Neural crest cell (in vitro differentiated cells): ENCODE results near the gene CEMIP. TPM values are rescaled to one million over a fixed set of nuclear protein-coding genes. Genes with fewer than 3 reads are reported as not detected.

Experiments
- DNase-seq: peaks from one replicate; pipeline ENCODE4 v3.0.0; 2021; ENCODE audit warnings: low read depth, mixed read lengths, low spot score
- H3K27ac Mint-ChIP-seq: one replicate; pipeline ENCODE4 v1.8.0; 2021; ENCODE audit warnings: mild to moderate bottlenecking, mixed read lengths; ENCODE audit not compliant: unreplicated experiment
- H3K27me3 Mint-ChIP-seq: 2 replicates; pipeline ENCODE4 v1.8.0; 2021; ENCODE audit warnings: low read depth, mild to moderate bottlenecking, mixed read lengths
- H3K36me3 Mint-ChIP-seq: 2 replicates; pipeline ENCODE4 v1.8.0; 2021; ENCODE audit warnings: low read depth, mild to moderate bottlenecking, mixed read lengths
- H3K4me1 Mint-ChIP-seq: 2 replicates; pipeline ENCODE4 v1.8.0; 2021; ENCODE audit warnings: mixed read lengths
- H3K4me3 Mint-ChIP-seq: one replicate; pipeline ENCODE4 v1.8.0; 2021; ENCODE audit warnings: mild to moderate bottlenecking, mixed read lengths
- H3K9me3 Mint-ChIP-seq: 2 replicates; pipeline ENCODE4 v1.8.0; 2021; ENCODE audit warnings: mixed read lengths
- total RNA-seq: library from RNA; stranded (reverse); gene quantifications from 2 replicates; pipeline ENCODE4 v1.2.1, GENCODE V29; 2021
- TF ChIP-seq, protein P1 (sequence below): fragments of 200-600 bp; sonication (generic); conservative IDR thresholded peaks from 2 replicates; pipeline ENCODE4 v1.5.0; 2021; ENCODE audit warnings: antibody characterized with exemption, mild to moderate bottlenecking

The CEMIP gene
- total RNA-seq, 1 donor from 2014 or later, result 0.33 TPM

GRCh38 chr15:80790236-80790635 is 11.1 kb downstream of the CEMIP start:
- H3K27me3 Mint-ChIP-seq, result peaks cover 63% of the 10 kb centered on the region
- no peak overlapping the region for H3K27ac Mint-ChIP-seq
- DNase-seq, result no peak
- no peaks in the 10 kb centered on the region for H3K9me3 Mint-ChIP-seq
- H3K4me1 Mint-ChIP-seq, result no peaks in the 10 kb centered on the region
- H3K4me3 Mint-ChIP-seq, result no peak overlapping the region
- TF ChIP-seq, protein P1, sequence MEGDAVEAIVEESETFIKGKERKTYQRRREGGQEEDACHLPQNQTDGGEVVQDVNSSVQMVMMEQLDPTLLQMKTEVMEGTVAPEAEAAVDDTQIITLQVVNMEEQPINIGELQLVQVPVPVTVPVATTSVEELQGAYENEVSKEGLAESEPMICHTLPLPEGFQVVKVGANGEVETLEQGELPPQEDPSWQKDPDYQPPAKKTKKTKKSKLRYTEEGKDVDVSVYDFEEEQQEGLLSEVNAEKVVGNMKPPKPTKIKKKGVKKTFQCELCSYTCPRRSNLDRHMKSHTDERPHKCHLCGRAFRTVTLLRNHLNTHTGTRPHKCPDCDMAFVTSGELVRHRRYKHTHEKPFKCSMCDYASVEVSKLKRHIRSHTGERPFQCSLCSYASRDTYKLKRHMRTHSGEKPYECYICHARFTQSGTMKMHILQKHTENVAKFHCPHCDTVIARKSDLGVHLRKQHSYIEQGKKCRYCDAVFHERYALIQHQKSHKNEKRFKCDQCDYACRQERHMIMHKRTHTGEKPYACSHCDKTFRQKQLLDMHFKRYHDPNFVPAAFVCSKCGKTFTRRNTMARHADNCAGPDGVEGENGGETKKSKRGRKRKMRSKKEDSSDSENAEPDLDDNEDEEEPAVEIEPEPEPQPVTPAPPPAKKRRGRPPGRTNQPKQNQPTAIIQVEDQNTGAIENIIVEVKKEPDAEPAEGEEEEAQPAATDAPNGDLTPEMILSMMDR, result no peak
- H3K36me3 Mint-ChIP-seq, result no peaks in the 10 kb centered on the region

GRCh38 chr15:80791004-80791403 is 11.8 kb downstream of the CEMIP start:
- H3K27ac Mint-ChIP-seq, result no peak overlapping the region

DNA sequence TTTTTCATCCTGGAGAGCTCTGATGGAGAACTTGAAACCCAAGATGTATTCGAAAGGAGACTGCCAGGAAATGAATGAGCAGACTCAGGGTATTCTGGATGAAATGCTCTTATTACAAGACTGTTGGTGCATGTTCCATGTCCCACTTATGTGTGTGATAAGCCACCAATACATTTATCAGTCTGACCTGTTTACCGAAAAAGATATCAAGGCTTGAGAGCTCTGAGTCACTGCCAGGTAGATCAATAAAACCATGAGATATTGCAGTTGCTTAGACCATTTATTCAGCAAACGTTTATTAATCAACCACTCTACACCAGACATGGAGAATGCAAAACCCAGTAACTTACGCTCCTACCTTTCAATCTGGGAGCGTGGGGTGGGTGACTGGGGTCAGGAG is 17.2 kb downstream of the CEMIP start:
- H3K27ac Mint-ChIP-seq, result no peak overlapping the region
- DNase-seq, result no peak
- H3K4me3 Mint-ChIP-seq, result no peak overlapping the region
- no peaks in the 10 kb centered on the region for H3K9me3 Mint-ChIP-seq
- no peaks in the 10 kb centered on the region for H3K36me3 Mint-ChIP-seq
- no peaks in the 10 kb centered on the region for H3K4me1 Mint-ChIP-seq
- peaks cover 36% of the 10 kb centered on the region for H3K27me3 Mint-ChIP-seq
- TF ChIP-seq, protein P1, result no peak

More at GRCh38 chr15:80791004-80791403, 11.8 kb downstream of the CEMIP start:
- Mint-ChIP-seq H3K4me1 (no peaks in the 10 kb centered on the region), H3K36me3 (no peaks in the 10 kb centered on the region), H3K27me3 (peaks cover 62% of the 10 kb centered on the region), H3K9me3 (no peaks in the 10 kb centered on the region), H3K4me3 (no peak overlapping the region)
- DNase-seq, result no peak
- TF ChIP-seq, protein P1, result no peak

GRCh38 chr15:80798911-80799310 is 19.7 kb downstream of the CEMIP start:
- Mint-ChIP-seq H3K36me3 (no peaks in the 10 kb centered on the region), H3K9me3 (no peaks in the 10 kb centered on the region), H3K4me3 (no peak overlapping the region), H3K27me3 (peaks cover 15% of the 10 kb centered on the region), H3K4me1 (no peaks in the 10 kb centered on the region), H3K27ac (no peak overlapping the region)
- TF ChIP-seq, protein P1, result no peak
- no peak for DNase-seq

- no peaks in the 10 kb centered on the region for H3K9me3 Mint-ChIP-seq
Observed at GRCh38 chr15:80800067-80800466, 20.9 kb downstream of the CEMIP start.

More at GRCh38 chr15:80800067-80800466, 20.9 kb downstream of the CEMIP start:
- Mint-ChIP-seq H3K4me1 (no peaks in the 10 kb centered on the region), H3K4me3 (no peak overlapping the region), H3K27ac (no peak overlapping the region), H3K27me3 (peaks cover 13% of the 10 kb centered on the region), H3K36me3 (no peaks in the 10 kb centered on the region)
- TF ChIP-seq, protein P1, result no peak
- DNase-seq, result no peak
